DMS79 treated with DMSO at 0.1 percent for 48 hours (cell line): Measurements from ENCODE around the gene ATP1A2.

ENCODE experiments used
- DNase-seq: peaks from one replicate; lab custom pipeline; 2025; lab: John Stamatoyannopoulos, UW

Gene ATP1A2

GRCh38 chr1:160146107-160146506 is 30.5 kb downstream of the ATP1A2 start:
- DNase-seq: no peak

- DNase-seq: no peak
Observed at GRCh38 chr1:160148121-160148520, 32.6 kb downstream of the ATP1A2 start.

- DNase-seq: no peak
Observed at GRCh38 chr1:160149233-160149632, 33.7 kb downstream of the ATP1A2 start.

- DNase-seq: no peak
Observed at GRCh38 chr1:160149716-160150115, 34.2 kb downstream of the ATP1A2 start.

- no peak for DNase-seq
Observed at GRCh38 chr1:160151303-160151702, 35.7 kb downstream of the ATP1A2 start, which contains the start of gene ATP1A4. Gene ATP1A4 (plus strand): TSS chr1:160151603. CDS start chr1:160152041, 438 bp downstream.

GRCh38 chr1:160154790-160155189 is 39.2 kb downstream of the ATP1A2 start:
- DNase-seq: no peak

GRCh38 chr1:160156361-160156760 is 40.8 kb downstream of the ATP1A2 start:
- DNase-seq: no peak

GRCh38 chr1:160157174-160157573 is 41.6 kb downstream of the ATP1A2 start:
- no peak for DNase-seq

GRCh38 chr1:160158031-160158430 is 42.5 kb downstream of the ATP1A2 start:
- DNase-seq: no peak

- DNase-seq: no peak
Observed at GRCh38 chr1:160158534-160158933, 43.0 kb downstream of the ATP1A2 start.

- peak; percentile 99 for DNase-seq
Observed at GRCh38 chr1:160159846-160160245, 44.3 kb downstream of the ATP1A2 start.

GRCh38 chr1:160161965-160162705 is 46.6 kb downstream of the ATP1A2 start:
- no peak for DNase-seq

- DNase-seq: no peak
Observed at GRCh38 chr1:160162931-160163330, 47.4 kb downstream of the ATP1A2 start.

- DNase-seq: no peak
Observed at GRCh38 chr1:160163615-160164014, 48.1 kb downstream of the ATP1A2 start.

- DNase-seq: no peak
Observed at GRCh38 chr1:160164121-160164520, 48.6 kb downstream of the ATP1A2 start.

- DNase-seq: no peak
Observed at GRCh38 chr1:160166166-160166868, 50.8 kb downstream of the ATP1A2 start.

GRCh38 chr1:160167056-160167455 is 51.5 kb downstream of the ATP1A2 start:
- peak; percentile 76 for DNase-seq

- DNase-seq: peak; percentile 60
Observed at GRCh38 chr1:160167580-160167979, 52.0 kb downstream of the ATP1A2 start.

- peak; percentile 43 for DNase-seq
Observed at GRCh38 chr1:160168016-160168415, 52.5 kb downstream of the ATP1A2 start.

GRCh38 chr1:160168609-160169369 is 53.2 kb downstream of the ATP1A2 start:
- DNase-seq: no peak

GRCh38 chr1:160169553-160170399 is 54.2 kb downstream of the ATP1A2 start:
- DNase-seq: peak; percentile 74

- DNase-seq: no peak
Observed at GRCh38 chr1:160171354-160171753, 55.8 kb downstream of the ATP1A2 start.
